A673 (cell line): ENCODE data around the gene CHMP1B. TPM values are rescaled to one million over a fixed set of nuclear protein-coding genes. Genes with fewer than 3 reads are reported as not detected.
A peak's percentile ranks its signal among the peaks of the same experiment; 100 is the strongest.

Experiments
- BruUV-seq: library from RNA; stranded (reverse); fragments of 400-500 nt; replicated peaks from 2 replicates; lab custom pipeline; 2021; lab: Mats Ljungman, UMichigan
- CTCF ChIA-PET: fragments of 300-600 bp; sonication (Branson Sonifier 250); formaldehyde crosslinking; loops from one replicate; lab custom pipeline; 2022; ENCODE audit warnings: antibody characterized with exemption; lab: Charles Lee
- POLR2A ChIA-PET: fragments of 300-600 bp; sonication (Branson Sonifier 250); formaldehyde crosslinking; loops from one replicate; lab custom pipeline; 2022; ENCODE audit warnings: antibody characterized with exemption; ENCODE audit not compliant: low non-redundant PET; lab: Charles Lee
- DNase-seq: peaks from one replicate; pipeline ENCODE4 v3.0.0-alpha.2; 2015; ENCODE audit warnings: low spot score
- H3K27ac ChIP-seq: fragments of 200-600 bp; sonication (generic); 2 replicates; pipeline ENCODE4 v1.5.1; 2016; ENCODE audit warnings: mixed run types, low read depth, mild to moderate bottlenecking, mixed read lengths, antibody characterized with exemption, low read length; ENCODE audit not compliant: poor library complexity, severe bottlenecking
- H3K27me3 ChIP-seq: fragments of 200-600 bp; sonication (generic); replicated peaks from 2 replicates; pipeline ENCODE4 v1.6.1; 2017; ENCODE audit warnings: mixed run types, low read depth, mild to moderate bottlenecking, mixed read lengths, antibody characterized with exemption, low read length; ENCODE audit not compliant: insufficient read depth, poor library complexity
- H3K36me3 ChIP-seq: fragments of 200-600 bp; sonication (generic); 2 replicates; pipeline ENCODE4 v1.6.1; 2016; ENCODE audit warnings: mixed run types, mild to moderate bottlenecking, mixed read lengths, antibody characterized with exemption, low read length; ENCODE audit not compliant: insufficient read depth, poor library complexity, severe bottlenecking
- H3K4me1 ChIP-seq: fragments of 200-600 bp; sonication (generic); 2 replicates; pipeline ENCODE4 v1.6.1; 2017; ENCODE audit warnings: mixed run types, mild to moderate bottlenecking, mixed read lengths, antibody characterized with exemption, low read length; ENCODE audit not compliant: insufficient read depth, poor library complexity, severe bottlenecking
- H3K4me3 ChIP-seq: fragments of 200-600 bp; sonication (generic); 2 replicates; pipeline ENCODE4 v1.5.1; 2016; ENCODE audit warnings: low read depth, mixed run types, mild to moderate bottlenecking, mixed read lengths, low read length; ENCODE audit not compliant: poor library complexity, severe bottlenecking
- H3K9me3 ChIP-seq: fragments of 200-600 bp; sonication (generic); 2 replicates; pipeline ENCODE4 v1.6.1; 2016; ENCODE audit warnings: mixed run types, low read depth, mild to moderate bottlenecking, mixed read lengths, antibody characterized with exemption, low read length; ENCODE audit not compliant: poor library complexity, severe bottlenecking
- EZH2 ChIP-seq: fragments of 200-600 bp; sonication (generic); IDR thresholded peaks from 2 replicates; pipeline ENCODE4 v1.6.1; 2017; ENCODE audit warnings: borderline replicate concordance, low read depth, mild to moderate bottlenecking, mixed read lengths, antibody characterized with exemption, low read length; ENCODE audit not compliant: poor library complexity, severe bottlenecking
- intact Hi-C: fragments of 100-400 bp; cut with micrococcal nuclease; formaldehyde crosslinking; loops from one replicate; pipeline ENCODE4 v1.10.0; 2022; ENCODE audit not compliant: unreplicated experiment
- total RNA-seq: library from RNA; stranded (reverse); gene quantifications from 2 replicates; pipeline ENCODE4 v1.2.3, GENCODE V29; 2021
- TF ChIP-seq, protein P1 (sequence below): fragments of 300-800, 200-600 bp; sonication (generic); conservative IDR thresholded peaks from 2 replicates; pipeline ENCODE4 v1.5.1; 2017; ENCODE audit warnings: low read depth, mild to moderate bottlenecking, antibody characterized with exemption, low read length, moderate library complexity, mixed read lengths

CHMP1B gene
- total RNA-seq, 1 experiment from 2014 or later = 17.1 TPM

DNA sequence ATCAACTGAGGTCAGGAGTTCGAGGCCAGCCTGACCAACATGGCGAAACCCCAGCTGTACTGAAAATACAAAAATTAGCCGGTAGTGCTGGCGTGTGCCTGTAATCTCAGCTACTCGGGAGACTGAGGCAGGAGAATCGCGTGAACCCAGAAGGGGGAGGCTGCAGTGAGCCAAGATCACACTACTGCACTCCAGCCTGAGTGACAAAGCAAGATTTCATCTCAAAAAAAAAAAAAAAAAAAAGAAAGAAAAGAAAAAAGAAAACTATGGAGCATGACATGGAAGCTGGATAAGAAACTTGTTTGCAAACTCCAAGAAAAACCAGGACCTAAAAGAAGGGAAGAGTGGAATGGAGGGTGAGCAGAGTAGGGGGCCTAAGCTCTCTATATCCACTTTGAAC lies 1.9 kb upstream of the CHMP1B start:
- H3K36me3 ChIP-seq = no peaks in the 10 kb centered on the region
- no peaks in the 10 kb centered on the region for H3K9me3 ChIP-seq
- intact Hi-C loops = no loop called here
- no peak for DNase-seq
- TF ChIP-seq, protein P1, sequence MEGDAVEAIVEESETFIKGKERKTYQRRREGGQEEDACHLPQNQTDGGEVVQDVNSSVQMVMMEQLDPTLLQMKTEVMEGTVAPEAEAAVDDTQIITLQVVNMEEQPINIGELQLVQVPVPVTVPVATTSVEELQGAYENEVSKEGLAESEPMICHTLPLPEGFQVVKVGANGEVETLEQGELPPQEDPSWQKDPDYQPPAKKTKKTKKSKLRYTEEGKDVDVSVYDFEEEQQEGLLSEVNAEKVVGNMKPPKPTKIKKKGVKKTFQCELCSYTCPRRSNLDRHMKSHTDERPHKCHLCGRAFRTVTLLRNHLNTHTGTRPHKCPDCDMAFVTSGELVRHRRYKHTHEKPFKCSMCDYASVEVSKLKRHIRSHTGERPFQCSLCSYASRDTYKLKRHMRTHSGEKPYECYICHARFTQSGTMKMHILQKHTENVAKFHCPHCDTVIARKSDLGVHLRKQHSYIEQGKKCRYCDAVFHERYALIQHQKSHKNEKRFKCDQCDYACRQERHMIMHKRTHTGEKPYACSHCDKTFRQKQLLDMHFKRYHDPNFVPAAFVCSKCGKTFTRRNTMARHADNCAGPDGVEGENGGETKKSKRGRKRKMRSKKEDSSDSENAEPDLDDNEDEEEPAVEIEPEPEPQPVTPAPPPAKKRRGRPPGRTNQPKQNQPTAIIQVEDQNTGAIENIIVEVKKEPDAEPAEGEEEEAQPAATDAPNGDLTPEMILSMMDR = no peak
- no peak for TF ChIP-seq EZH2
- CTCF ChIA-PET = no interaction called here
- no peak overlapping the region for H3K4me3 ChIP-seq
- BruUV-seq = no TSS peak
- H3K4me1 ChIP-seq = peaks cover 3% of the 10 kb centered on the region
- peaks cover 4% of the 10 kb centered on the region for H3K27me3 ChIP-seq
- no peak overlapping the region for H3K27ac ChIP-seq
- POLR2A ChIA-PET = no interaction called here

GRCh38 chr18:11849841-11850634 lies 1.2 kb upstream of the CHMP1B start:
- intact Hi-C loops = loop anchor here (10.0 kb wide), 1 partner anchor 135 kb away; the partner anchor contains the start of gene IMPA2
- peak; percentile 63 for DNase-seq
- Histone ChIP-seq H3K9me3 (no peaks in the 10 kb centered on the region), H3K27me3 (peaks cover 4% of the 10 kb centered on the region), H3K4me3 (peak overlapping the region; percentile 82), H3K36me3 (no peaks in the 10 kb centered on the region), H3K27ac (peak overlapping the region; percentile 45), H3K4me1 (peaks cover 3% of the 10 kb centered on the region)
- CTCF ChIA-PET = interaction anchor here (0.6 kb wide), 1 partner anchor 54 kb away, joined by 11 read pairs; no protein-coding TSS in a partner anchor
- POLR2A ChIA-PET = no interaction called here
- BruUV-seq = no TSS peak
- TF ChIP-seq EZH2 = no peak
- TF ChIP-seq, protein P1 = no peak; the same call in 1 of the 2 replicates

DNA sequence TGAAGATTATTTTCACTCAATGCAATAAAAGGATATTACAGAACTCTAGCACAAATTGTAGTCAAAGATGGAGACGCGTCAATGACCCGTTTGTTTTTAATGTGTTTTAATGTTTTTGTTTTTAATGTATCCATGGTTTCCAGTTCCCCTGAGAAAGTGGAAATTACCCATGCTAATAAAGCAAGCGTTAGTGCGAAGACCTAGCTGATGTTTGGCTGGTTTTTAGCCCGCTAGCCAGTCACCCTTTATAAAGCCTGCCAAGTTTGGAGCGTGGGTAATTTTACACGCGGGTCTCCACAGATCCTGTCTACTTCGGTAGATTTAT lies 430 bp upstream of the CHMP1B start:
- Histone ChIP-seq H3K27me3 (peaks cover 4% of the 10 kb centered on the region), H3K9me3 (no peaks in the 10 kb centered on the region), H3K4me3 (peak overlapping the region; percentile 82), H3K36me3 (no peaks in the 10 kb centered on the region), H3K4me1 (peaks cover 3% of the 10 kb centered on the region), H3K27ac (peak overlapping the region; percentile 45)
- BruUV-seq = TSS peak; percentile 82
- ChIA-PET POLR2A (no interaction called here), CTCF (no interaction called here)
- TF ChIP-seq, protein P1 = no peak
- no peak for TF ChIP-seq EZH2
- DNase-seq = peak; percentile 56
- intact Hi-C loops = loop anchor here (10.0 kb wide), 1 partner anchor 134 kb away; the partner anchor contains the start of gene IMPA2
